ENCODE results near the gene DENND5B. TPM values are rescaled to one million over a fixed set of nuclear protein-coding genes. Genes with fewer than 3 reads are reported as not detected.

DENND5B gene
- total RNA-seq, 1 donor from 2014 or later, result 42.9 TPM

DNA sequence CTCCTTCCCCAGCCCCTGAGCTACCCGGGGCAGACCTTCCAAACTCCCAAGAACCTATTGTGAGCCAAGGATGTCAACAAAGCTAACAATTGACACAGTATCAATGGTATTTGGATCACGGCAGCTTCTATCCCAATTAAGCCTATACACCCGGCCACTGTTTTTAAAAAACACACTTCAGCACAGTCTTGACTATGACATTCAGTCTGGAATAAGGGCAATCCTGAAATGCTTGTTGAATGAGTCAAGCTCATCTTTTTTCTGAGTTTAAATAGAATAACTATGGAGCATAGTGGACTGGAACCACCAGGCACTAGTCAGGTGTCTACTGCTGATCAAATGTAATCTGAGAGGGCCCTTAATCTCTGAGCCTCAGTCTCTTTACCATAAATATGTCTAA, 5.7 kb downstream of the DENND5B start:
- intact Hi-C loops (cut with micrococcal nuclease), result no loop called here
- H3K27me3 ChIP-seq (ENCODE audit: low read depth), result no peaks in the 10 kb centered on the region

DNA sequence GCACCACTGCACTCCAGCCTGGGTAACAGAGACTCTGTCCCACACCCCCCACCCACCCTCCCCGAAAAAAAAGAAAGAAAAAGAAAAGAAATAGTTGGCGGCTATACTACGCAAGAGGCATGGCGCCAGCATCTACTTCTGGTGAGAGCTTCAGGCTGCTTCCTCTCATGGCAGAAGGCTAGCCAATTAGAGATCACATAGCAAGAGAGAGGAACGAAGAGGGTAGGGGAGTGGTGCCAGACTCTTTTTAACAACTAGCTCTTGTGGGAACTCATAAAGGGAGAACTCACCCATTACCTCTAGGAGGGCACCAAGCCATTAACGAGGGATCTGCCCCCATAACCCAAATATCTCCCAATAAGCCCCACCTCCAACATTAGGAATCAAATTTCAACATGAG, 6.2 kb downstream of the DENND5B start:
- no peak for DNase-seq
- Histone ChIP-seq H3K27me3 (ENCODE audit: low read depth) (no peaks in the 10 kb centered on the region), H3K4me3 (no peak overlapping the region), H3K27ac (replicated peaks) (no peak overlapping the region), H3K36me3 (no peaks in the 10 kb centered on the region), H3K9me3 (replicated peaks) (no peaks in the 10 kb centered on the region), H3K4me1 (peaks cover 66% of the 10 kb centered on the region)
- TF ChIP-seq, protein P1, sequence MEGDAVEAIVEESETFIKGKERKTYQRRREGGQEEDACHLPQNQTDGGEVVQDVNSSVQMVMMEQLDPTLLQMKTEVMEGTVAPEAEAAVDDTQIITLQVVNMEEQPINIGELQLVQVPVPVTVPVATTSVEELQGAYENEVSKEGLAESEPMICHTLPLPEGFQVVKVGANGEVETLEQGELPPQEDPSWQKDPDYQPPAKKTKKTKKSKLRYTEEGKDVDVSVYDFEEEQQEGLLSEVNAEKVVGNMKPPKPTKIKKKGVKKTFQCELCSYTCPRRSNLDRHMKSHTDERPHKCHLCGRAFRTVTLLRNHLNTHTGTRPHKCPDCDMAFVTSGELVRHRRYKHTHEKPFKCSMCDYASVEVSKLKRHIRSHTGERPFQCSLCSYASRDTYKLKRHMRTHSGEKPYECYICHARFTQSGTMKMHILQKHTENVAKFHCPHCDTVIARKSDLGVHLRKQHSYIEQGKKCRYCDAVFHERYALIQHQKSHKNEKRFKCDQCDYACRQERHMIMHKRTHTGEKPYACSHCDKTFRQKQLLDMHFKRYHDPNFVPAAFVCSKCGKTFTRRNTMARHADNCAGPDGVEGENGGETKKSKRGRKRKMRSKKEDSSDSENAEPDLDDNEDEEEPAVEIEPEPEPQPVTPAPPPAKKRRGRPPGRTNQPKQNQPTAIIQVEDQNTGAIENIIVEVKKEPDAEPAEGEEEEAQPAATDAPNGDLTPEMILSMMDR (IDR thresholded peaks at IDR 0.05; ENCODE audit: borderline replicate concordance), result no peak
- intact Hi-C loops (cut with micrococcal nuclease), result no loop called here

More for the DNA sequence above, 5.7 kb downstream of the DENND5B start:
- Histone ChIP-seq H3K36me3 (no peaks in the 10 kb centered on the region), H3K4me3 (no peak overlapping the region), H3K9me3 (replicated peaks) (no peaks in the 10 kb centered on the region), H3K27ac (replicated peaks) (no peak overlapping the region), H3K4me1 (peaks cover 70% of the 10 kb centered on the region)
- DNase-seq, result no peak
- TF ChIP-seq, protein P1 (IDR thresholded peaks at IDR 0.05; ENCODE audit: borderline replicate concordance), result no peak

DNA sequence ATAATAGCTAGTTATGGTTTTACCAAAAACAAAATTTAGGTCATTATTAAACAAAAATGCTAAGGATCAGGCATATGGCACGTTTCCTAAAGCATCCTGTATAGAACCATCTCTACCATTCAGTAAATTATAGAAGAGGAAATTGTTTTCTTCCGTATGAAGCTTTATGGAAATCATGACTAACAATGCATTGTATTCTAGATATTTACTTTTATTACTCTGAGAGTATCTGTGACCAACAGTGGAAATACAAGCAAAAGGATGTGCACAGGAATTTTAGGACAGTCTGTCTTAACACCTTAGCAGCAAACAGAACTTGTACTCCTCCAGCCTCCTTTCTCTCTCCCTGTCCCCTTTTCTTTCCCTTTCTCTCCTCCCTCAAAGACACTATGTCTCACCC, 7.1 kb downstream of the DENND5B start:
- TF ChIP-seq, protein P1 (IDR thresholded peaks at IDR 0.05; ENCODE audit: borderline replicate concordance), result no peak
- no peak overlapping the region for H3K4me3 ChIP-seq
- no peak for DNase-seq
- H3K4me1 ChIP-seq, result peaks cover 61% of the 10 kb centered on the region
- H3K9me3 ChIP-seq (replicated peaks), result no peaks in the 10 kb centered on the region
- no peaks in the 10 kb centered on the region for H3K36me3 ChIP-seq
- intact Hi-C loops (cut with micrococcal nuclease), result no loop called here
- H3K27me3 ChIP-seq (ENCODE audit: low read depth), result no peaks in the 10 kb centered on the region
- H3K27ac ChIP-seq (replicated peaks), result no peak overlapping the region

DNA sequence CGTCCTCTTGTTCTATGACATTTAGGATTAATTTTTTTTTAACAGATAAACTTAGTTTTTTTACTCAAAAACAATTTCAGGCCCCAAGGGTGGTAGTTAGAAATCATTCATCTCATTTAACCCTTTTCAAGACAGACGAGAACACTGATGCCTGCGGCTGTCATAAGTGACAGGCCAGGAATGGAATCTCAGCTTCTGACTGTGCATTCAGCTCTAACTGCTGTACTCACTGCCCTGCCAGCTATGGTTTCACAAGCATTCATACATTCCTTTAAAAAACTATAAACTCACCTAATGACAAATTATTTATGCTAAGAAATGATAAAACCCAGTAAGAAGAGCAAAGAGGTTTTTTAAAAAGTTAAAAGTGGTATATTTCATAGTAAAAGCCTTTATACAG, 8.8 kb downstream of the DENND5B start:
- Histone ChIP-seq H3K27me3 (ENCODE audit: low read depth) (no peaks in the 10 kb centered on the region), H3K4me3 (no peak overlapping the region), H3K27ac (replicated peaks) (no peak overlapping the region), H3K4me1 (peaks cover 59% of the 10 kb centered on the region), H3K9me3 (replicated peaks) (no peaks in the 10 kb centered on the region), H3K36me3 (no peaks in the 10 kb centered on the region)
- intact Hi-C loops (cut with micrococcal nuclease), result no loop called here
- TF ChIP-seq, protein P1 (IDR thresholded peaks at IDR 0.05; ENCODE audit: borderline replicate concordance), result no peak
- no peak for DNase-seq

DNA sequence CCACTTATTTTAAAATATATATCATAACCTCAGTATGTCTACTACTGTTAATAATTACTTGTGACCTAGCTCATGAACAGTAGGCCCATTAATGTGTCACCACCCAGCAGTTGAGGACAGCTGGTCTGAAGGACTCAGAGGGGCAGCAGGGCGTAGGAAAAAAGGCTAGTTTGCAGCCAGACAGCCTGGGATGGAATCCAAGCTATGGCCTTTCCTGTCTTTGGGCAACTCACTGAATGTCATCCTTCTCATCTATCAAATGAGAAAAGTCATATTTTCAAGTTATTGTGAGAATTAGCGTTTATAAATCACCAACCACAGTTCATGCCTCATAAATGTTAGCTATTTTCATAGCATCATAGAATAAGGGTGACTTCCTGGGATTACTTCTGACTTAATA, 12.3 kb downstream of the DENND5B start:
- H3K27ac ChIP-seq (replicated peaks), result no peak overlapping the region
- no peak for DNase-seq
- intact Hi-C loops (cut with micrococcal nuclease), result no loop called here

More for the DNA sequence above, 12.3 kb downstream of the DENND5B start:
- Histone ChIP-seq H3K27me3 (ENCODE audit: low read depth) (no peaks in the 10 kb centered on the region), H3K4me1 (peaks cover 52% of the 10 kb centered on the region), H3K9me3 (replicated peaks) (no peaks in the 10 kb centered on the region), H3K4me3 (no peak overlapping the region), H3K36me3 (no peaks in the 10 kb centered on the region)
- TF ChIP-seq, protein P1 (IDR thresholded peaks at IDR 0.05; ENCODE audit: borderline replicate concordance), result no peak
